HepG2 (cell line): ENCODE results near the gene OR10S1. TPM values are rescaled to one million over a fixed set of nuclear protein-coding genes. Genes with fewer than 3 reads are reported as not detected.

ENCODE experiments used
- ATAC-seq: fragments of 200-7000 bp; cut with Tn5 transposase; 3 replicates; pipeline ENCODE4 v1.9.1; 2020; ENCODE audit warnings: mild to moderate bottlenecking, moderate library complexity
- BruUV-seq: library from RNA; stranded (reverse); fragments of 400-500 nt; replicated peaks from 2 replicates; lab custom pipeline; 2021; lab: Mats Ljungman, UMichigan
- CTCF ChIA-PET: fragments of 300-600 bp; formaldehyde crosslinking; extraction: SDS; loops from one replicate; lab custom pipeline; 2021; ENCODE audit warnings: low total read pairs, inconsistent platforms, low intra/inter-chr PET ratio; lab: Yijun Ruan, JAX
- POLR2A ChIA-PET: fragments of 350-600 bp; sonication (Branson Sonifier 250); formaldehyde crosslinking; loops from one replicate; lab custom pipeline; 2020; ENCODE audit warnings: antibody characterized with exemption, inconsistent platforms; lab: Yijun Ruan, JAX
- DNase-seq: peaks from one replicate; pipeline ENCODE4 v3.0.0-alpha.2; 2015; ENCODE audit warnings: low spot score
- FAIRE-seq: peaks from 3 replicates; lab custom pipeline; 2011; peaks lifted over from hg19 to GRCh38; lab: Jason Lieb, UNC
- H2AFZ ChIP-seq: one replicate; pipeline ENCODE4 v1.6.1; 2011; ENCODE audit warnings: low read length, inconsistent platforms
- H3K27ac ChIP-seq: fragments of 300-600 bp; 3 replicates; pipeline ENCODE4 v1.8.0; 2011; ENCODE audit warnings: mixed run types, mild to moderate bottlenecking, mixed read lengths, low read length, inconsistent platforms; ENCODE audit not compliant: insufficient read depth; ENCODE audit errors: extremely low read length
- H3K27me3 ChIP-seq, 2 experiments: fragments of 200-600 bp in 1 of 2; 2 replicates in 1 of 2; 3 replicates in 1 of 2; pipeline versions ENCODE4 v1.6.0 to v1.8.0; 2011; ENCODE audit warnings: low read length in 2 of 2, mild to moderate bottlenecking in 2 of 2, moderate library complexity in 2 of 2, inconsistent platforms in 1 of 2; ENCODE audit not compliant: insufficient read depth in 2 of 2, control insufficient read depth in 1 of 2
- H3K36me3 ChIP-seq, 2 experiments: fragments of 200-600 bp in 1 of 2; replicated peaks in 1 of 2; 2 replicates in 1 of 2; 3 replicates in 1 of 2; pipeline versions ENCODE4 v1.5.1 to v1.8.0; 2011; ENCODE audit warnings: low read length in 2 of 2, inconsistent platforms in 1 of 2; ENCODE audit not compliant: insufficient read depth in 2 of 2, control insufficient read depth in 1 of 2
- H3K4me1 ChIP-seq: 2 replicates; pipeline ENCODE4 v1.5.1; 2012; ENCODE audit warnings: low read length, inconsistent platforms; ENCODE audit not compliant: insufficient read depth
- H3K4me2 ChIP-seq: 2 replicates; pipeline ENCODE4 v1.6.0; 2011; ENCODE audit warnings: low read depth, low read length, inconsistent platforms
- H3K4me3 ChIP-seq, 3 experiments: fragments of 200-600 bp in 1 of 3; sonication (generic), shearing (Covaris generic) in 1 of 3; replicated peaks in 1 of 3; 2 replicates each; pipeline ENCODE4 v1.5.1; 2011 to 2016; ENCODE audit warnings: low read length in 3 of 3, inconsistent platforms in 2 of 3, low read depth in 2 of 3, mild to moderate bottlenecking in 2 of 3, control low read depth in 1 of 3, mixed read lengths in 1 of 3; ENCODE audit not compliant: insufficient read depth in 1 of 3
- H3K79me2 ChIP-seq: one replicate; pipeline ENCODE4 v1.6.1; 2011; ENCODE audit warnings: low read length, inconsistent platforms; ENCODE audit not compliant: insufficient read depth
- H3K9ac ChIP-seq: 2 replicates; pipeline ENCODE4 v1.6.0; 2011; ENCODE audit warnings: mild to moderate bottlenecking, low read depth, low read length, inconsistent platforms; ENCODE audit not compliant: insufficient read depth
- H3K9me3 ChIP-seq: 2 replicates; pipeline ENCODE4 v1.5.1; 2012; ENCODE audit warnings: mild to moderate bottlenecking, low read length
- H4K20me1 ChIP-seq: 2 replicates; pipeline ENCODE4 v1.6.0; 2011; ENCODE audit warnings: inconsistent platforms, mild to moderate bottlenecking, low read length, moderate library complexity; ENCODE audit not compliant: insufficient read depth
- MYC ChIP-seq: sonication (generic); formaldehyde crosslinking; IDR thresholded peaks from 2 replicates; pipeline ENCODE4 v1.9.0; 2021; ENCODE audit warnings: missing genetic modification reagents, borderline replicate concordance
- NFIC ChIP-seq: IDR thresholded peaks from 2 replicates; pipeline ENCODE4 v1.6.1; 2012; ENCODE audit warnings: mild to moderate bottlenecking, low read length, inconsistent platforms
- RCOR2 ChIP-seq: IDR thresholded peaks from 2 replicates; pipeline ENCODE4 v1.6.1; 2016; ENCODE audit warnings: missing biosample characterization, missing genetic modification reagents
- ZNF263 ChIP-seq: sonication (generic); formaldehyde crosslinking; IDR thresholded peaks from 2 replicates; pipeline ENCODE4 v1.4.0; 2020; ENCODE audit warnings: missing genetic modification reagents
- ZNF562 ChIP-seq: sonication (generic); formaldehyde crosslinking; IDR thresholded peaks from 2 replicates; pipeline ENCODE4 v1.8.0; 2022; ENCODE audit warnings: missing genetic modification reagents, borderline replicate concordance
- WGBS: methylation state at CpG from one replicate; pipeline ENCODE4 v1.1.6; 2017; ENCODE audit warnings: low lambda C conversion rate; 5-methylcytosine and 5-hydroxymethylcytosine counted together
- in situ Hi-C: cut with HindIII; loops from 2 replicates; pipeline ENCODE4 v1.10.0; 2017; ENCODE audit warnings: low pct_unique_long_range_greater_than_20kb; ENCODE audit not compliant: extremely low pct_ligation_motif_present
- intact Hi-C: fragments of 100-400 bp; cut with micrococcal nuclease; formaldehyde crosslinking; loops from one replicate; pipeline ENCODE4 v1.10.0; 2022; ENCODE audit not compliant: unreplicated experiment
- polyA plus RNA-seq, 8 experiments: library from polyadenylated mRNA; depleted of rRNA in 3 of 8; stranded (reverse) in 7 of 8; unstranded in 1 of 8; fragments of >200 nt; fragmentation: Illumina TruSeq in 4 of 8; extraction: Trizol in 4 of 8; gene quantifications; 2 replicates each; pipeline versions ENCODE4 v1.2.1 to v1.2.3, GENCODE V29; 2011 to 2016; ENCODE audit warnings: low read depth in 4 of 8, missing spikeins in 1 of 8, mixed read lengths in 1 of 8; ENCODE audit not compliant: insufficient read depth in 1 of 8
- total RNA-seq, 5 experiments: library from RNA; depleted of rRNA; stranded (reverse); fragments of >200 nt; fragmentation: Illumina TruSeq; extraction: Trizol; gene quantifications; 2 replicates each; pipeline ENCODE4 v1.2.3, GENCODE V29; 2016; ENCODE audit warnings: low read depth in 1 of 5

Gene OR10S1
- total and polyA plus RNA-seq, 2 of the 13 experiments (the other 11 are each of a cell fraction or from before 2014, with no cell fraction given), result not detected

- BruUV-seq, result no TSS peak
- Histone ChIP-seq H3K27me3 (no peaks in the 10 kb centered on the region), H3K27ac (no peak within 1 kb of the TSS), H3K9ac (no peak within 1 kb of the TSS), H3K4me3 (no peak within 1 kb of the TSS), H2AFZ (no peak within 1 kb of the TSS), H3K4me1 (no peaks in the 10 kb centered on the region), H3K36me3 (no peaks in the 10 kb centered on the region), H3K79me2 (no peaks in the 10 kb centered on the region), H4K20me1 (no peaks in the 10 kb centered on the region), H3K4me2 (no peak within 1 kb of the TSS), H3K9me3 (peaks cover 25% of the 10 kb centered on the region)
- POLR2A ChIA-PET, result no interaction called here
- no peak for ATAC-seq
- no peak for FAIRE-seq
- in situ Hi-C loops, result no loop called here
- 9% methylated on average over 3 of the region's 3 CpGs for WGBS
- DNase-seq, result no peak
- CTCF ChIA-PET, result no interaction called here
- TF ChIP-seq ZNF263, result no peak
- no peak for TF ChIP-seq ZNF562 (CRISPR knock-in tag)
- no peak for TF ChIP-seq MYC (CRISPR knock-in tag)
- intact Hi-C loops, result no loop called here
Measured at GRCh38 chr11:123943738-123944137, 33.8 kb downstream of the OR10S1 start, which contains the start of gene OR6T1. OR6T1 (minus strand) TSS chr11:123943838; CDS start chr11:123943838, 0 bp downstream.

GRCh38 chr11:123942413-123942812 is 35.2 kb downstream of the OR10S1 start:
- Histone ChIP-seq H3K36me3 (no peaks in the 10 kb centered on the region), H4K20me1 (no peaks in the 10 kb centered on the region), H3K27me3 (no peaks in the 10 kb centered on the region), H3K9me3 (peaks cover 25% of the 10 kb centered on the region), H3K27ac (no peak overlapping the region), H3K4me2 (no peak overlapping the region), H3K4me1 (no peaks in the 10 kb centered on the region), H3K79me2 (no peaks in the 10 kb centered on the region), H2AFZ (no peak overlapping the region), H3K4me3 (no peak overlapping the region), H3K9ac (no peak overlapping the region)
- TF ChIP-seq NFIC (no peak), RCOR2 (CRISPR knock-in tag) (no peak)
- POLR2A ChIA-PET, result no interaction called here
- 0% methylated on average over 4 of the region's 4 CpGs for WGBS
- FAIRE-seq (no peak), ATAC-seq (no peak), DNase-seq (no peak)
- no TSS peak for BruUV-seq
- intact Hi-C loops (no loop called here), in situ Hi-C loops (no loop called here)
- CTCF ChIA-PET, result no interaction called here
